ENCODE results near the gene TMEM132A.
A peak's percentile ranks its signal among the peaks of the same experiment; 100 is the strongest.

The TMEM132A gene

GRCh38 chr11:60924906-60925853 is 920 bp downstream of the TMEM132A start:
- H3K27ac ChIP-seq: peak overlapping the region; percentile 70
- CTCF ChIA-PET: no interaction called here

DNA sequence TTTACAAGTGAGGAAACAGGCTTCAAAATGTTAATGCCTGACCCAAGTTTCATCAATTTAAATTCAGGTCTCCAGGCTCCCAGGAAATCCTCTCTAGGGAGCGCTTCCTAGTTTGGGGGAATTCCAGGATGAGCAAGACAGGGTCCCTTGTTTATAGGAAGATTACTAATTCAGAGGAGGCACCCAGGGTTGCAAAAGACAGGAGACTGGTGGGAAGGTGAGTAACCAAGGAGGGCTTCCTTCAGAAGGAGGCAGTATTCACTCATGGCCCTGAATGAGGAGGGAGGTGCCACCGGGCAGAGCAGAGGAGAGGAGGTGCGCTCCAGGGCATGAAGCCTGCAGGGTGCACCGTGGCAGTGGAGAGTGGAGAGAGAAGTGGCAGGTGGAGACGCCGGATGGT is 1.6 kb downstream of the TMEM132A start:
- ChIA-PET POLR2A (ENCODE audit: low non-redundant PET) (interaction anchor here (0.6 kb wide), 1 partner anchor 16 kb away, joined by 9 read pairs; no protein-coding TSS in a partner anchor), CTCF (interaction anchor here (1.2 kb wide), 1 partner anchor 203 kb away, joined by 3 read pairs; no protein-coding TSS in a partner anchor)
- TF ChIP-seq, protein P1, sequence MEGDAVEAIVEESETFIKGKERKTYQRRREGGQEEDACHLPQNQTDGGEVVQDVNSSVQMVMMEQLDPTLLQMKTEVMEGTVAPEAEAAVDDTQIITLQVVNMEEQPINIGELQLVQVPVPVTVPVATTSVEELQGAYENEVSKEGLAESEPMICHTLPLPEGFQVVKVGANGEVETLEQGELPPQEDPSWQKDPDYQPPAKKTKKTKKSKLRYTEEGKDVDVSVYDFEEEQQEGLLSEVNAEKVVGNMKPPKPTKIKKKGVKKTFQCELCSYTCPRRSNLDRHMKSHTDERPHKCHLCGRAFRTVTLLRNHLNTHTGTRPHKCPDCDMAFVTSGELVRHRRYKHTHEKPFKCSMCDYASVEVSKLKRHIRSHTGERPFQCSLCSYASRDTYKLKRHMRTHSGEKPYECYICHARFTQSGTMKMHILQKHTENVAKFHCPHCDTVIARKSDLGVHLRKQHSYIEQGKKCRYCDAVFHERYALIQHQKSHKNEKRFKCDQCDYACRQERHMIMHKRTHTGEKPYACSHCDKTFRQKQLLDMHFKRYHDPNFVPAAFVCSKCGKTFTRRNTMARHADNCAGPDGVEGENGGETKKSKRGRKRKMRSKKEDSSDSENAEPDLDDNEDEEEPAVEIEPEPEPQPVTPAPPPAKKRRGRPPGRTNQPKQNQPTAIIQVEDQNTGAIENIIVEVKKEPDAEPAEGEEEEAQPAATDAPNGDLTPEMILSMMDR (conservative IDR thresholded peaks at IDR 0.05; ENCODE audit: low read depth): no peak
- DNase-seq (ENCODE audit: low spot score): peak; percentile 69
- no peak overlapping the region for H3K27ac ChIP-seq

More at GRCh38 chr11:60924906-60925853, 920 bp downstream of the TMEM132A start:
- POLR2A ChIA-PET (ENCODE audit: low non-redundant PET): interaction anchor here (0.6 kb wide), 1 partner anchor 17 kb away, joined by 9 read pairs; no protein-coding TSS in a partner anchor
- TF ChIP-seq, protein P1 (conservative IDR thresholded peaks at IDR 0.05; ENCODE audit: low read depth): no peak
- no peak for DNase-seq (ENCODE audit: low spot score)

- ChIA-PET CTCF (interaction anchor here (1.2 kb wide), 1 partner anchor 203 kb away, joined by 3 read pairs; no protein-coding TSS in a partner anchor), POLR2A (ENCODE audit: low non-redundant PET) (no interaction called here)
- DNase-seq (ENCODE audit: low spot score): no peak
Measured at GRCh38 chr11:60926500-60926899, 2.2 kb downstream of the TMEM132A start.

GRCh38 chr11:60927061-60927592 is 2.9 kb downstream of the TMEM132A start:
- ChIA-PET POLR2A (ENCODE audit: low non-redundant PET) (no interaction called here), CTCF (interaction anchor here (1.2 kb wide), 1 partner anchor 202 kb away, joined by 3 read pairs; no protein-coding TSS in a partner anchor)
- TF ChIP-seq, protein P1 (conservative IDR thresholded peaks at IDR 0.05; ENCODE audit: low read depth): no peak
- no peak for DNase-seq (ENCODE audit: low spot score)
- no peak overlapping the region for H3K27ac ChIP-seq

More at GRCh38 chr11:60926500-60926899, 2.2 kb downstream of the TMEM132A start:
- no peak overlapping the region for H3K27ac ChIP-seq
- TF ChIP-seq, protein P1 (conservative IDR thresholded peaks at IDR 0.05; ENCODE audit: low read depth): no peak

DNA sequence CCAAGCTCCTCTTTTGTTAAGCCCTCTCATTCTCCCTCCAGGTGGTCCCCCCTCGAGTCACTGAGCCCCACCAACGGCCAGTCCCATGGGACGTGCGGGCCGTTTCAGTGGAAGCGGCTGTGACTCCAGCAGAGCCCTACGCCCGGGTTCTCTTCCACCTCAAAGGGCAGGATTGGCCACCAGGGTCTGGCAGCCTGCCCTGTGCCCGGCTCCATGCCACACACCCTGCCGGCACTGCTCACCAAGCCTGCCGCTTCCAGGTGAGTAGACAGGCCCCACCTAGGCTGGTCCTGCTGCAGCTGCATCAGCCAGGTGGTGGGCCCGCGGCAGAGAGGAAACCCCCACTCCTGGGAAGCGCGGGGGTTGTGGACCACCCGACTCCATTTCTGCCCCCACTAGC is 3.3 kb downstream of the TMEM132A start:
- H3K27ac ChIP-seq: no peak overlapping the region
- TF ChIP-seq, protein P1 (conservative IDR thresholded peaks at IDR 0.05; ENCODE audit: low read depth): no peak
- CTCF ChIA-PET: interaction anchor here (0.7 kb wide), 1 partner anchor 15 kb away, joined by 5 read pairs; no protein-coding TSS in a partner anchor
- POLR2A ChIA-PET (ENCODE audit: low non-redundant PET): no interaction called here
- no peak for DNase-seq (ENCODE audit: low spot score)

DNA sequence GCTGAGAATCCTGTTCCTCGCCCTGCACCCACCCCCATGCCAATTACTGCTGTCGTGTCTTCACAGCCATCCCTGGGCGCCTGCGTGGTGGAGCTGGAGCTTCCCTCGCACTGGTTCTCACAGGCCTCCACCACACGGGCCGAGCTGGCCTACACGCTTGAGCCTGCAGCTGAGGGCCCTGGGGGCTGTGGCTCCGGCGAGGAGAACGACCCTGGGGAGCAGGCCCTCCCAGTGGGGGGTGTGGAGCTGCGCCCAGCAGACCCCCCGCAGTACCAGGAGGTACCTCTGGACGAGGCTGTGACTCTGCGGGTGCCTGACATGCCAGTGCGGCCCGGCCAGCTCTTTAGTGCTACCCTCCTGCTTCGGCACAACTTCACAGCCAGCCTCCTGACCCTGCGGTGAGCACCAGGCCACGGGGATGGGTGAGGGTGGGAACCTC is 4.3 kb downstream of the TMEM132A start:
- TF ChIP-seq, protein P1 (conservative IDR thresholded peaks at IDR 0.05; ENCODE audit: low read depth): no peak
- ChIA-PET POLR2A (ENCODE audit: low non-redundant PET) (no interaction called here), CTCF (interaction anchor here (0.6 kb wide), 1 partner anchor 344 kb away, joined by 3 read pairs; no protein-coding TSS in a partner anchor)
- no peak overlapping the region for H3K27ac ChIP-seq
- DNase-seq (ENCODE audit: low spot score): no peak
